GM21576 (cell line): ENCODE results near the gene PEPD.

Experiments used
- ATAC-seq: cut with Tn5 transposase; IDR thresholded peaks from one replicate; pipeline ENCODE4 v1.9.1; 2021; ENCODE audit warnings: mild to moderate bottlenecking, moderate library complexity; ENCODE audit not compliant: unreplicated experiment

The PEPD gene

DNA sequence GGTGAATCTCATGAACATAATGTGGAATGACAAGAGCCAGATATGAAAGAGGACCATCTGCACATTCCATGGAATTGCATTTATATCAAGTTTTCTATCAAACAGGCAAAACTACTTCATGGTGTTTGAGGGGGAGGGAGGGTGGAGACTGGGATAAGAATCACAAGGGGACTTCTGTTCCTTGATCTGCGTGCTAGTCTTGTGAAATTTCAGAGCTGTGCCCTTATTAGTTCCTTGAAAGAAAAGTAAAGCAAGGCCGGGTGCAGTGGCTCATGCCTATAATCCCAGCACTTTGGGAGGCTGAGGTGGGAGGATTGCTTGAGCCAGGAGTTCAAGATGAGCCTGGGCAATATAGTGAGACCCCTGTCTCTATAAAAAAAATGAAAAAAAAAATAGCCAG is 178.3 kb downstream of the PEPD start:
- ATAC-seq, result no peak

DNA sequence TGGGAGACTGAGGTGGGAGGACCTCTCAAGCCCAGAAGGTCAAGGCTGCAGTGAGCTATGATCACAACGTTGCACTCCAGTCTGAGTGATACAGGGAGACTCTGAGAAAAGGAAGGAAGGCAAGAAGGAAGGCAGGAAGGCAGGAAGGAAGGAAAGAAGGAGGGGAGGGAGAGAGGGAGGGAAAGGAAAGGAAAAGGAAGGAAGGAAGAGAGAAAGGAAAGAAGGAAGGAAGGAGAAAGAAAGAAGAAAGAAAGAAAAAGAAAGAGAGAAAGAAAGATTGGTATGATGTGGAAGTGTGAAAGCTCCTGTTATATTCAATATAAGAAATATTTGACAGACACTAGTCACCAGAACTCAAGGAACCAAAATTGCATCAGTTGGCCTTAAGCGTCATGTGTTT is 180.6 kb downstream of the PEPD start:
- no peak for ATAC-seq

DNA sequence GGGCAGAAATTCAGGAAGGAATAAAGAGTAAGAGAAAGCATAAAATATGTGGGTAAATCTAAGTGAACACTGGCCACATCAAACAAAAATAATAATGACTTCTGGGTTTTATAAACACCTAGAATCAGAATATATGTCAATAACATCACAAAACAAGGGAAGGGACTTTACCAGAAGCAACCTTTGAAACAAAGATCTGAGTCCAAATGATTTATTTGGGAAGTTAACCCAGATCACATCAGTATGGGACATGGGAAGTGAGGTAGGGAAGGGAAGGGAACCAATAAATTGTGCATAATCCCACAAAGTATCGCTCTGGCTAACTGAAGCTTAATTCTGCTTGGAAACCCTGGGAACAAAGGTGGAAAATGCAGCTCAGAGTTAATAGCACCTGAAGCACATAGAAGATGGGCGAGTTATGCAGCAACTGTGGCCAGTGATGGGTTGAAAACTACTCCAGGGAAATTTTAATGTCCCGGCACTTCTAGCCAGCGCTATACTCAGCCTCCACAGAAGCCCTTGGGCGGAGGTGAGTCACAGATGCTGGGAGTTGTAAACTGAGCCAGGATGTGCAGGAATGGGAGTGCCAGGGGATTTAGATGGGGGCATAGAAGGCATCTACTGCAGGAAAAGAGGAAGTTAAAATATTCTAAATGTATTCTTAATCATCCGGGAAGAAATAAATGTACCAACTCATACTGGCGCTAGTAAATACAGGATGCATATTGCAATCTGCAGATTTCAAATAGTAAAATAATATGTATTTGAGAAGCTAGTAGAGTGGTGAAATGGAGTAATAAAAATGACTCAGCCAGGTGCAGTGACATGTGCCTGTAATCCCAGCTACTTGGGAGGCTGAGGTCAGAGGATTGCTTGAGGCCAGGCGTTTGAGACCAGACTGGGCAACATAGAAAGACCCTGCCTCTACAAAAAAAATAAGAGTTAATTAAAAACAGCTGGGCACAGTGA is 182.3 kb downstream of the PEPD start:
- no peak for ATAC-seq
